Stimulated activated CD4-positive, alpha-beta T cell treated with anti-CD3 and anti-CD28 coated beads, Interleukin-12 subunit alpha, Interleukin-12 subunit beta, amount 100 ng/mL, for 4 hours (primary cell): ENCODE measurements around the gene HSD17B14.
A peak's percentile ranks its signal among the peaks of the same experiment; 100 is the strongest.
"Not testable (repeated sequence)": the region's sequence is repeated elsewhere in the genome, so short reads cannot be mapped to it uniquely, and the experiment has no call there.

ENCODE experiments used
- DNase-seq: peaks from one replicate; pipeline ENCODE4 v3.0.0-alpha.2; 2020

The HSD17B14 gene

GRCh38 chr19:48867123-48867745, 30.9 kb upstream of the HSD17B14 start:
- DNase-seq: no peak

DNA sequence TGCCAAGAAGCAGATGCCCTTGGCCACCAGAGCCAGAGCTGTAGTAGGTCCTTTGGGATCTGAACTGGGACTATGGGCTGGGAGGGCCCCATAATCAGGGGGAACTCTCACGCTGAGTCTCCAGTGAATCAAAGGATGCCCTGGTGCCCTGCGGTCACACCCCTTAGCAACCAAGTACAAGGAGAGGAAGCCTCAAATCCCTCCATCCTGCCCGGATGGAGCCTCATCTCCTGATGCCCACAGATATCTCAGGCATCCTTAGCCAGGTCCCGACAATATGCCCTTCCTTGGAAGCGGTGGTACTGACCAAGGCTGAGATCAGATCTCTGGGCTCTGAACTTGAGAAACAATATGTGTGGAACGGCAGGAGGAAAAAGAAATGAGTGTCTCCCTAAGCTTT, 30.4 kb upstream of the HSD17B14 start:
- DNase-seq: no peak

GRCh38 chr19:48862827-48863226, 26.5 kb upstream of the HSD17B14 start:
- no peak for DNase-seq

GRCh38 chr19:48861313-48861712, 25.0 kb upstream of the HSD17B14 start:
- no peak for DNase-seq

GRCh38 chr19:48859711-48860572, 23.7 kb upstream of the HSD17B14 start:
- DNase-seq: no peak

DNA sequence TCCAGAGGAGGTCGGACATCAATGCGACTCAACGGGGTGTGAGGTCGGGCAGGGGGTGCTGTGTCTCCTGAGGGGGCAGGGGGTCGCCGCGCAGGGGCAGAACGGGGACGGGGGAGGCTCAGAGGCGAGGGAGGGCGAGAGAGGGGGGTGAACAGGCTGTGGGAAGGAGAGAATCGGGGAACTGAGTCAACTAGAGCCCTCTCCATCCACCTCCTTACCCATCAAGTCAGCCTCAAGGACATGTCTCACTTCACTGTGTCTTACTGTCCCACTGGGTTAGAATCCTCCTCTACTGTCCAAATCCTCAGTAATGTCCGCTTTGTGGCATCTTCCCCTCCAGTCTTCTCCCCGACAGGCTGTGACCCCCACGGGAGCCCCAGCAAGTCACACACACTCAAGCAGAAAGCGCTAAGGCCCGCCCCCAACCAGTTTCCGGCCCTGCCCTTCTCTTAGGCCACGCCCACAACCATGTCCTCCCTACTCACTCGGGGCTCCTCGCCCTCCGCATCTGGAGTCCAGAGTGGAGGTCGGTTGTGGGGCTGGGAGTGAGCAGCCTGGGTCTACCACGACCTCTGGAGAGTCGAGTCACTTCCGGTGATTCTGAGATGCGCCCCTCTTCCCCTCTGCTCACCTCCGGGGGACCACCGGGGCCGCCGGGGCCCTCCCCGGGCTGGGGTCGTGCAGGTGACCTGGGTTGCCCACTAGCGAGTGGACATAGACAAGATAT, 22.9 kb upstream of the HSD17B14 start:
- DNase-seq: peak; percentile 79

- no peak for DNase-seq
Observed at GRCh38 chr19:48856921-48857320, 20.6 kb upstream of the HSD17B14 start.

DNA sequence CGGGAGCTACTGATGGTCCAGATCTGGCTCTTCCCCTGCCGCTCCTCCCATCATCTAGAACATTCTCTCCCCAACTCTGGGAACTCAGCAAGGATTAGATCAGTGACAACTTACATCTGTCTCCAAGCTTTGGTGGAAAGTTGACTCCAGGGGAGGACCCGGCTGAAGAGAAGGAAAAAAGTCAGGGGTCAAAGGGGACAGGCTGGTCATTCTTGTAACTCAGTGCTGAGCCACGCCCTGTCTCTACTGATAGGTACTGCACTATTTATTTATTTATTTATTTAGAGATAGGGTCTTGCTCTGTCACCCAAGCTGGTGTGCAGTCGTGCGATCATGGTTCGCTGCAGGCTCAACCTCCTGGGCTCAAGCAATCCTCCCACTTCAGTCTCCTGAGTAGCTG, 17.8 kb upstream of the HSD17B14 start:
- no peak for DNase-seq

GRCh38 chr19:48853483-48853882, 17.2 kb upstream of the HSD17B14 start:
- DNase-seq: no peak

DNA sequence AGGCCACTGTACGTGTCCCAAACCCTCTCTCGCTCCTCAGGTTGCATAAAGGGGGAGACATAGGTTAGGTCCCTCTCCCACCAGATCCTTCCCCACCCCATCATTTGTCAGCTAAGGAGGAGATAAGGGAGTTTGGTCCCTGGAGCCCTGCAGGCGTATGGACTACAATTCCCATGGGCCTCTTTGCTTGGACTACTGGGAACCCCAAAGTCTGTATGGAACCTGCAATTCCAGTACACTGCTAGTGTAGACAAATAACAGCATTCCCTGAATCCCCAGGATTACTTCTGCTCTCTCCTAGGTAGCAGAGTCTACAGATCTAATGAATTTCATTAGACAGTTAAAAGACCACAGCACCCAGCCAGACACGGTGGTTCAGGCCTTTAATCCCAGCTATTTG, 16.0 kb upstream of the HSD17B14 start:
- DNase-seq: no peak

DNA sequence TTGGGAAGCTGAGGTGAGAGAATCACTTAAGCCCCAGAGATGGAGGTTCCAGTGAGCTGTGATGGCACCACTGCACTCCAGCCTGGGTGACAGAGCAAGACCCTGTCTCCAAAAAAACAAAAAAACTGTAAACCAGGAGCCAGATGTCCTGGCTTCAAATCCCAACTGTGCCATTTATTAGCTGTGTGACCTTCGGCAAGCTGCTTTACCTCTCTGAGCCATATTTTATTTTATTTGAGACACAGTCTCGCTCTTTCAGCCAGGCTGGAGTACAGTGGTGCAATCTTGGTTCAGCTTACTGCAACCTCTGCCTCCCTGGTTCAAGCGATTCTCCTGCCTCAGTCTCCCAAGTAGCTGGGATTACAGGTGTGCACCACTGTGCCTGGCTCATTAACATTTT, 10.4 kb upstream of the HSD17B14 start:
- not testable (repeated sequence) for DNase-seq

DNA sequence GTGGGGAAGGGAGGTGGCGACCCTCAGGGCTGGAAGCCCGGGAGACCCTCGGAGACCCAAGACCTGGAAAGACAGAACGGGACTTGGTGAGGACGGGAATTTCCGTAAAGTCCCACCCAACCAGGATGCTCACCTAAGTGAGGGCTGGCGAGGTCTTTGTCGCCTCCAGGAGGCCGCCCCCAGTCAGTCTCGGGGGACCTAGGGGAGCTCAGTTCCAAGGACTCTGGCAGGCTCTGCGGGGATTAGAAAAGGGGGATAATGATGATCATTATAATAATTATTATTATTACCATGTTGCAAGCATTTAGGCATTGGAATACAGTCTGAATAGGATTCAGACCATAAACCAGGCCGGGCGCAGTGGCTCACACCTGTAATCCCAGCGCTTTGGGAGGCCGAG, 9.1 kb upstream of the HSD17B14 start:
- DNase-seq: no peak

DNA sequence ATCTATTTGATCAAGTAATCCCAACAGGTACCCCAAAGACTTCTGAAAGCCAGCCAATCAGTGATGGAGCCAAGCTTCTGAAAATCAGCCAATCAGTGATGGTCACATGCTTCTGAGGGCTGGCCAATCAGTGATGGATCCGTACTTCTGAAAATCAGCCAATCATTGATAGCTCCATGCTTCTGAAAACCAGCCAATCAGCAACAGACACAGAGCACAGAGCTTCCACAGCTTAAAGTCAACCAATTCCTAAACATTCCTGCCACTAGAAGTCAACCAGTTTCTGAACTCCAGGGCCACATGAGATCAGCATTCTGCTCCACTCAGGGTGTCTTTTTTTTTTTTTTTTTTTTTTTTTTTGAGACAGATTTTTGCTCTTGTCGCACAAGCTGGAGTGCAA, 8.2 kb upstream of the HSD17B14 start:
- DNase-seq: no peak

GRCh38 chr19:48842789-48843162, 6.5 kb upstream of the HSD17B14 start:
- DNase-seq: peak; percentile 27

- no peak for DNase-seq
Observed at GRCh38 chr19:48841571-48841970, 5.3 kb upstream of the HSD17B14 start.

DNA sequence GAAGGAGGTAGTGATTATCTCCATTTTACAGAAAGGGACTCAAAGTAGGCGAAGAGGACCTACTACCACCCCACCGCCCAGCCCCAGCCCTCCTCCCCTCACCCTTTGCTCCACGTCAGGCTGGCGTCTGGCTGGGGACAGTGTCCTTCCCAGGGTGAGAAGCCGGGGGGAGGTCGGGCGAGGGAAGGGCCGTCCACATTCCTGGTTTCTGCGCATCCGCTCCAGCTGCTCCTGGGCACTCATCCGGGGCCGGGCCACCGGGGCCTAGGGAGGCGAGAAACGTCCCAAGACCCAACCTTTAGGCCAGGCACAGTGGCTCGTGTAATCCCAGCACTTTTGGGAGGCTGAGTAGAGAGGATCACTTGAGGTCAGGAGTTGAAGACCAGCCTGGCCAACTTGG, 4.8 kb upstream of the HSD17B14 start:
- no peak for DNase-seq

- no peak for DNase-seq
Observed at GRCh38 chr19:48837687-48838086, 1.4 kb upstream of the HSD17B14 start.

- peak; percentile 68 for DNase-seq
Observed at GRCh38 chr19:48837051-48837524, 797 bp upstream of the HSD17B14 start.

GRCh38 chr19:48835734-48836088, 580 bp downstream of the HSD17B14 start:
- peak; percentile 93 for DNase-seq

- no peak for DNase-seq
Observed at GRCh38 chr19:48833977-48834376, 2.3 kb downstream of the HSD17B14 start.

DNA sequence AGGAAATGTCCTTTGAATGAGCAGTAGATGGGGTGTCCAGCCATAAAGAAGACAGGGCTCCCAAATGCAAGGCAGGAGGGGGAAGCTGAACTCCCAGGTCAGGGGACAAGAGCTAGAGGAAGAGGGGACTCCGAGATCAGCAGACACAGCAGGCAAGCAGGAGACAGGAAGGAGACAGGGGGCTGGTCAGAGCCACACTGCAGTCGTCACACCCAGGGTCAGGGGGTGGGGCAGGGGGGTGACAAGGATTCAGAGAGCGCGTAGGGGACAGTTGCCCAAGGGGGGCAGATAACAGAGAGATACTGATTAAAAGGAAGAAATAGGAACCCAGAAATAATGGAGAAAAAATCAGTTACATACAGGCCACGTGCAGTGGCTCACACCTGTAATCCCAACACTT, 3.2 kb downstream of the HSD17B14 start:
- no peak for DNase-seq

DNA sequence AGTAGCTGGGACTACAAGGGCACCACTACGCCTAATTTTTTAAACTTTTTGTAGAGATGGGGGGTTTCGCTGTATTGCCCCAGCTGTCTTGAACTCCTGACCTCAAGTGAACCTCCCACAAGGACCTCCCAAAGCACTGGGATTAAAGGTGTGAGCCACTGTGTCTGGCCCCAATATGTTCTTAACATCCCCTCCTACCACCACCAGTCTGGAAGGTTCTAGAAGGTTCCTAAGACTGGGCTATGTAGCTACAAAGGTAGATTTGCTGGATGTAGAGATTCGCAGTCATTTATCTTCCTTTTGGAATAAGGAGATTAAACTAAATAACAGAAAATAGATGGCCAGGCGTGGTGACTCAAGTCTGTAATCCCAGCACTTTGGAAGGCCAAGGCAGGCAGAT, 5.3 kb downstream of the HSD17B14 start:
- no peak for DNase-seq

GRCh38 chr19:48830088-48830487, 6.2 kb downstream of the HSD17B14 start:
- DNase-seq: no peak

DNA sequence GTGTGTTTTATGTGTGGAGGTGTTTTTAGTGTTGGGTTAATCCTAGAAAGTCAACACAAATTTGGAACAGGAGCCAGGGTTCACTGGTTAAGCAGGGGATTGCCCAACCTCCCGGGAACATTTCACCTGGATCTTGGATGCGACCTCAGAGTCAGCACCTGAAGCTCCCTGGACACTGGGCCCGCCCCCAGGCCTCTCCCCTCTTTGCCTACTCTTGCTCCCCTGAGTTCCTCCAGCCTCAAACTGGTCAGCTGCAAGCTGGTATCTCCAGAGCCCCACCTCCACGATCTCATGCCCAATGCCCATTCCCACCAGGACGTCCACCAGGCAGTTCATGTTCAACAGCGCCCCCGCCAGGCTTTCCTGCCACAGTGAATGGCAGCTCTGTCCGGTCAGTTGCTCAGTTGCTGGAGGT, 9.7 kb downstream of the HSD17B14 start:
- DNase-seq: no peak
